ENCODE data around the gene B9D2.
"Not testable (repeated sequence)": the region's sequence is repeated elsewhere in the genome, so short reads cannot be mapped to it uniquely, and the experiment has no call there.

The B9D2 gene

DNA sequence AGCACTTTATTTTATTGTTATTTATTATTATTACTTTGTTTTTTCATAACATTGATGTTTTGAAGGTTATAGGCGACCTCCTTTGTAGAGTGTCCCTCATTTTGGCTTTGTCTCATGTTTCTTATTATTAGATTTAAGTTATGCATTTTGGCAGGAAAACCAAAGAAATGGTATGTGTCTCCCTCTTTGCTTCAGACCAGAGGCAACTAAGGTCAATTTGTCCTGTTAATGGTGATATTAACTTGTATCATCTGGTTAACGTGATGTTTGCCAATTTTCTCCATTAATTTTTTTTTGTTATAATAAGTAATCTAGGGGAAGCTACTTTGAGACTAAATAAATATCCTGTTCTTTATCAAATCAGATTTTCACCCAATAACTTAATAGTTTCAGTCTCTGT, 8.6 kb upstream of the B9D2 start:
- Histone ChIP-seq H3K9ac (ENCODE audit: low read depth in 1 of 2, low read length in 2 of 2) (no peak overlapping the region), H3K36me3 (ENCODE audit: control insufficient read depth in 2 of 2, insufficient read depth in 2 of 2, low read length in 2 of 2) (no peaks in the 10 kb centered on the region), H3K4me3 (ENCODE audit: low read length in 2 of 2) (no peak overlapping the region), H3K9me3 (ENCODE audit: control insufficient read depth in 2 of 2, low read length in 2 of 2) (no peaks in the 10 kb centered on the region), H3K27me3 (ENCODE audit: control insufficient read depth in 2 of 2, insufficient read depth in 2 of 2, low read length in 2 of 2) (no peaks in the 10 kb centered on the region), H3K4me1 (ENCODE audit: control insufficient read depth in 2 of 2, insufficient read depth in 2 of 2, low read length in 2 of 2) (peaks cover 9 to 13% of the 10 kb centered on the region in 2 donors), H3K27ac (ENCODE audit: low read depth in 2 of 2, low read length in 2 of 2) (no peak overlapping the region)

- peaks cover 9 to 13% of the 10 kb centered on the region in 2 donors for H3K4me1 ChIP-seq (ENCODE audit: control insufficient read depth in 2 of 2, insufficient read depth in 2 of 2, low read length in 2 of 2)
- H3K27ac ChIP-seq (ENCODE audit: low read depth in 2 of 2, low read length in 2 of 2) = no peak overlapping the region
Measured at GRCh38 chr19:41371541-41371940, 7.6 kb upstream of the B9D2 start.

DNA sequence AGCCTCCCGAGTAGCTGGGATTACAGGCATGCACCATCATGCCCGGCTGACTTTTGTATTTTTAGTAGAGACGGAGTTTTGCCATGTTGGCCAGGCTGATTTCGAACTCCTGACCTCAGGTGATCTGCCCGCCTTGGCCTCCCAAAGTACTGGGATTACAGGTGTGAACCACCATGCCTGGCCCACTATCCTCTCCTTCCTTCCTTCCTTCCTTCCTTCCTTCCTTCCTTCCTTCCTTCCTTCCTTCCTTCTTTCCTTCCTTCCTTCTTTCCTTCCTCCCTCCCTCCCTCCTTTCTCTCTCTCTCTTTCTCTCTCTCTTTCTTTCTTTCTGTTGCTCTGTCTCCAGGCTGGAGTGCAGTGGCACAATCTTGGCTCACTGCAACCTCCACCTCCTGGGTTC, 7.2 kb upstream of the B9D2 start:
- H3K4me1 ChIP-seq (ENCODE audit: control insufficient read depth in 2 of 2, insufficient read depth in 2 of 2, low read length in 2 of 2) = peaks cover 9 to 10% of the 10 kb centered on the region in 2 donors
- H3K27ac ChIP-seq (ENCODE audit: low read depth in 2 of 2, low read length in 2 of 2) = not testable (repeated sequence)

More at GRCh38 chr19:41371541-41371940, 7.6 kb upstream of the B9D2 start:
- Histone ChIP-seq H3K9ac (ENCODE audit: low read depth in 1 of 2, low read length in 2 of 2) (no peak overlapping the region), H3K9me3 (ENCODE audit: control insufficient read depth in 2 of 2, low read length in 2 of 2) (no peaks in the 10 kb centered on the region), H3K27me3 (ENCODE audit: control insufficient read depth in 2 of 2, insufficient read depth in 2 of 2, low read length in 2 of 2) (no peaks in the 10 kb centered on the region), H3K4me3 (ENCODE audit: low read length in 2 of 2) (no peak overlapping the region), H3K36me3 (ENCODE audit: control insufficient read depth in 2 of 2, insufficient read depth in 2 of 2, low read length in 2 of 2) (no peaks in the 10 kb centered on the region)

DNA sequence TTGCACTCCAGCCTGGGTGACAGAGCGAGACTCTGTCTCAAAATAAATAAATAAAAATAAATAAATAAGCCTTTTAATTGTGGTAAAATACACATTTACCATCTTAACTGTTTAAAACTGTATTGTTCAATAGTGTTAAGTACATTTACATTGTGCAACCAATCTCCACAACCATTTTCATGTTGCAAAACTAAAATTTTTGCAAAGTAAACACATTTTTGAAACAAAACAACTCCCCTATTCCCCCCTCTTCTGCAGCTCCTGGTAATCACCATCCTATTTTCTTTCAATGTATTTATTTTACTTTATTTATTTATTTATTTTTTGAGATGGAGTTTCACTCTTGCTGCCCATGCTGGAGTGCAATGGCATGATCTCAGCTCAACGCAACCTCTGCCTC, 5.8 kb upstream of the B9D2 start:
- Histone ChIP-seq H3K27me3 (ENCODE audit: control insufficient read depth in 2 of 2, insufficient read depth in 2 of 2, low read length in 2 of 2) (no peaks in the 10 kb centered on the region), H3K36me3 (ENCODE audit: control insufficient read depth in 2 of 2, insufficient read depth in 2 of 2, low read length in 2 of 2) (no peaks in the 10 kb centered on the region), H3K4me3 (ENCODE audit: low read length in 2 of 2) (no peak overlapping the region), H3K9ac (ENCODE audit: low read depth in 1 of 2, low read length in 2 of 2) (no peak overlapping the region), H3K9me3 (ENCODE audit: control insufficient read depth in 2 of 2, low read length in 2 of 2) (no peaks in the 10 kb centered on the region), H3K27ac (ENCODE audit: low read depth in 2 of 2, low read length in 2 of 2) (no peak overlapping the region), H3K4me1 (ENCODE audit: control insufficient read depth in 2 of 2, insufficient read depth in 2 of 2, low read length in 2 of 2) (peaks cover 6 to 11% of the 10 kb centered on the region in 2 donors)

More for the DNA sequence above, 7.2 kb upstream of the B9D2 start:
- H3K27me3 ChIP-seq (ENCODE audit: control insufficient read depth in 2 of 2, insufficient read depth in 2 of 2, low read length in 2 of 2); H3K4me3 ChIP-seq (ENCODE audit: low read length in 2 of 2); H3K9me3 ChIP-seq (ENCODE audit: control insufficient read depth in 2 of 2, low read length in 2 of 2); H3K9ac ChIP-seq (ENCODE audit: low read depth in 1 of 2, low read length in 2 of 2); H3K36me3 ChIP-seq (ENCODE audit: control insufficient read depth in 2 of 2, insufficient read depth in 2 of 2, low read length in 2 of 2): not testable (repeated sequence)

DNA sequence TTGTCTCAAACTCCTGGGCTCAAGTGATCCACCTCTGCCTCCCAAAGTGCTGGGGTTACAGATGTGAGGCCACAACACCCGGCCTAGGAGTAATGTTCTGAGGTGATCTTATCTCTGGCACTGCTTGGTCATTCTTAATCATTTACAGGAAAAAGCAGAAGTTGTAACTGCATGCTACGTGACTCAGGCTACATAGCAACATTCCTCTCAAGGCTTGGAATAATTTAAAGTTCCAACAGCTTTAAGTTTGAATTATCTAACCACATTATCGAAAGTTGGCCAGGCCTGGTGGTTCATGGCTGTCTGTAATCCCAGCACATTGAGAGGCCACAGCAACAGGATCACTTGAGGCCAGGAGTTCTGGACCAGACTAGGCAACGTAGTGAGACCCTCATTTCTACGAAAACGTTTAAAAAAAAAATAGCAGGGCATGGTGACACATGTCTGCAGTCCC, 3.9 kb upstream of the B9D2 start:
- H3K27ac ChIP-seq (ENCODE audit: low read depth in 2 of 2, low read length in 2 of 2) = peak overlapping the region in 1 of 2 donors; percentile 55

GRCh38 chr19:41366089-41366488, 2.1 kb upstream of the B9D2 start:
- Histone ChIP-seq H3K4me1 (ENCODE audit: control insufficient read depth in 2 of 2, insufficient read depth in 2 of 2, low read length in 2 of 2) (peaks cover 17 to 25% of the 10 kb centered on the region in 2 donors), H3K9ac (ENCODE audit: low read depth in 1 of 2, low read length in 2 of 2) (no peak overlapping the region), H3K27ac (ENCODE audit: low read depth in 2 of 2, low read length in 2 of 2) (no peak overlapping the region), H3K9me3 (ENCODE audit: control insufficient read depth in 2 of 2, low read length in 2 of 2) (no peaks in the 10 kb centered on the region), H3K4me3 (ENCODE audit: low read length in 2 of 2) (no peak overlapping the region), H3K36me3 (ENCODE audit: control insufficient read depth in 2 of 2, insufficient read depth in 2 of 2, low read length in 2 of 2) (no peaks in the 10 kb centered on the region), H3K27me3 (ENCODE audit: control insufficient read depth in 2 of 2, insufficient read depth in 2 of 2, low read length in 2 of 2) (no peaks in the 10 kb centered on the region)

More for the DNA sequence above, 3.9 kb upstream of the B9D2 start:
- Histone ChIP-seq H3K4me3 (ENCODE audit: low read length in 2 of 2) (no peak overlapping the region), H3K4me1 (ENCODE audit: control insufficient read depth in 2 of 2, insufficient read depth in 2 of 2, low read length in 2 of 2) (peaks cover 10 to 20% of the 10 kb centered on the region in 2 donors), H3K9me3 (ENCODE audit: control insufficient read depth in 2 of 2, low read length in 2 of 2) (no peaks in the 10 kb centered on the region), H3K27me3 (ENCODE audit: control insufficient read depth in 2 of 2, insufficient read depth in 2 of 2, low read length in 2 of 2) (no peaks in the 10 kb centered on the region), H3K36me3 (ENCODE audit: control insufficient read depth in 2 of 2, insufficient read depth in 2 of 2, low read length in 2 of 2) (no peaks in the 10 kb centered on the region), H3K9ac (ENCODE audit: low read depth in 1 of 2, low read length in 2 of 2) (no peak overlapping the region)

- H3K36me3 ChIP-seq (ENCODE audit: control insufficient read depth in 2 of 2, insufficient read depth in 2 of 2, low read length in 2 of 2) = no peaks in the 10 kb centered on the region
- peak overlapping the region; percentile 95 to 98 for H3K4me3 ChIP-seq (ENCODE audit: low read length in 2 of 2)
- no peaks in the 10 kb centered on the region for H3K27me3 ChIP-seq (ENCODE audit: control insufficient read depth in 2 of 2, insufficient read depth in 2 of 2, low read length in 2 of 2)
- no peaks in the 10 kb centered on the region for H3K9me3 ChIP-seq (ENCODE audit: control insufficient read depth in 2 of 2, low read length in 2 of 2)
- H3K27ac ChIP-seq (ENCODE audit: low read depth in 2 of 2, low read length in 2 of 2) = peak overlapping the region; percentile 99
- peaks cover 17 to 25% of the 10 kb centered on the region in 2 donors for H3K4me1 ChIP-seq (ENCODE audit: control insufficient read depth in 2 of 2, insufficient read depth in 2 of 2, low read length in 2 of 2)
- H3K9ac ChIP-seq (ENCODE audit: low read depth in 1 of 2, low read length in 2 of 2) = peak overlapping the region; percentile 93 to 95
Measured at GRCh38 chr19:41364524-41365391, 809 bp upstream of the B9D2 start.

GRCh38 chr19:41363371-41363752, 587 bp downstream of the B9D2 start:
- Histone ChIP-seq H3K36me3 (ENCODE audit: control insufficient read depth in 2 of 2, insufficient read depth in 2 of 2, low read length in 2 of 2) (no peaks in the 10 kb centered on the region), H3K9ac (ENCODE audit: low read depth in 1 of 2, low read length in 2 of 2) (peak overlapping the region; percentile 93 to 95), H3K9me3 (ENCODE audit: control insufficient read depth in 2 of 2, low read length in 2 of 2) (no peaks in the 10 kb centered on the region), H3K4me1 (ENCODE audit: control insufficient read depth in 2 of 2, insufficient read depth in 2 of 2, low read length in 2 of 2) (peaks cover 17 to 25% of the 10 kb centered on the region in 2 donors), H3K4me3 (ENCODE audit: low read length in 2 of 2) (peak overlapping the region; percentile 95 to 98), H3K27ac (ENCODE audit: low read depth in 2 of 2, low read length in 2 of 2) (peak overlapping the region; percentile 99), H3K27me3 (ENCODE audit: control insufficient read depth in 2 of 2, insufficient read depth in 2 of 2, low read length in 2 of 2) (no peaks in the 10 kb centered on the region)

GRCh38 chr19:41362143-41362847, 1.7 kb downstream of the B9D2 start:
- H3K9ac ChIP-seq (ENCODE audit: low read depth in 1 of 2, low read length in 2 of 2) = peak overlapping the region; percentile 10 to 44
- peaks cover 14 to 19% of the 10 kb centered on the region in 2 donors for H3K4me1 ChIP-seq (ENCODE audit: control insufficient read depth in 2 of 2, insufficient read depth in 2 of 2, low read length in 2 of 2)
- H3K9me3 ChIP-seq (ENCODE audit: control insufficient read depth in 2 of 2, low read length in 2 of 2) = no peaks in the 10 kb centered on the region
- no peaks in the 10 kb centered on the region for H3K36me3 ChIP-seq (ENCODE audit: control insufficient read depth in 2 of 2, insufficient read depth in 2 of 2, low read length in 2 of 2)
- H3K27ac ChIP-seq (ENCODE audit: low read depth in 2 of 2, low read length in 2 of 2) = peak overlapping the region; percentile 99
- H3K4me3 ChIP-seq (ENCODE audit: low read length in 2 of 2) = peak overlapping the region in 1 of 2 donors; percentile 37
- H3K27me3 ChIP-seq (ENCODE audit: control insufficient read depth in 2 of 2, insufficient read depth in 2 of 2, low read length in 2 of 2) = no peaks in the 10 kb centered on the region

GRCh38 chr19:41359741-41360140, 4.2 kb downstream of the B9D2 start:
- no peaks in the 10 kb centered on the region for H3K36me3 ChIP-seq (ENCODE audit: control insufficient read depth in 2 of 2, insufficient read depth in 2 of 2, low read length in 2 of 2)
- no peaks in the 10 kb centered on the region for H3K27me3 ChIP-seq (ENCODE audit: control insufficient read depth in 2 of 2, insufficient read depth in 2 of 2, low read length in 2 of 2)
- no peak overlapping the region for H3K9ac ChIP-seq (ENCODE audit: low read depth in 1 of 2, low read length in 2 of 2)
- no peak overlapping the region for H3K4me3 ChIP-seq (ENCODE audit: low read length in 2 of 2)
- H3K4me1 ChIP-seq (ENCODE audit: control insufficient read depth in 2 of 2, insufficient read depth in 2 of 2, low read length in 2 of 2) = peaks cover 14 to 17% of the 10 kb centered on the region in 2 donors
- no peaks in the 10 kb centered on the region for H3K9me3 ChIP-seq (ENCODE audit: control insufficient read depth in 2 of 2, low read length in 2 of 2)
- no peak overlapping the region for H3K27ac ChIP-seq (ENCODE audit: low read depth in 2 of 2, low read length in 2 of 2)
